SK-N-DZ (cell line): Measurements from ENCODE around the gene MAOB. TPM values are rescaled to one million over a fixed set of nuclear protein-coding genes. Genes with fewer than 3 reads are reported as not detected.
"Not testable (repeated sequence)": the region's sequence is repeated elsewhere in the genome, so short reads cannot be mapped to it uniquely, and the experiment has no call there.

Experiments
- DNase-seq: peaks from one replicate; pipeline ENCODE4 v3.0.0-alpha.2; 2015; ENCODE audit warnings: low spot score
- polyA plus RNA-seq, 2 experiments: library from polyadenylated mRNA; depleted of rRNA; stranded (reverse); fragments of >200 nt; gene quantifications; 2 replicates each; pipeline ENCODE4 v1.2.3, GENCODE V29; 2014

Gene MAOB
- not detected in 2 replicates for polyA plus RNA-seq (2014; cell fraction: cytosol; rRNA removed)
- polyA plus RNA-seq (2014; cell fraction: nucleus; rRNA removed), result not detected in 2 replicates

GRCh38 chrX:43882294-43882681, at the start of gene MAOB:
Gene MAOB (minus strand): TSS chrX:43882450. CDS start chrX:43882299, 151 bp downstream.
- no peak for DNase-seq

- DNase-seq, result not testable (repeated sequence)
Observed at GRCh38 chrX:43922032-43922431, 39.8 kb upstream of the MAOB start.

GRCh38 chrX:43910772-43911171, 28.5 kb upstream of the MAOB start:
- DNase-seq, result not testable (repeated sequence)

DNA sequence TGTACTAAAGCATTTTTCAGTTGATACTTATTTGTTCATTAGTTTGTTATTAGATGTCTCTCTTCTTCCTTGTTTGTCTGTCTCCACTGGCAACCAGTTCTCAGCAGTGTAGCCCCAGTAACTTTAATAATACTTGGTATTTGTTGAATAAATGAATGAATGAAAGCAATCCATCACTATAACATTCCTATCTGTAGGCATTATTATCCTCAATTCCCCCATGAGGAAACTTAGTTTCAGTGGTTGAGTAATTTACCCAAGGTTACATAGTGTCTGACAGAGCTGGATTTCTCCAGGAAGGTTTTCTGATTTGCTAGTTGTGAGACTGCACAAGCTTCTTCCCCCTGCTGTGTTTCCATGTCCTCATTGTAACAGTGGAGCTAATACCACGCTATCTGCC, 27.8 kb upstream of the MAOB start:
- DNase-seq, result no peak

DNA sequence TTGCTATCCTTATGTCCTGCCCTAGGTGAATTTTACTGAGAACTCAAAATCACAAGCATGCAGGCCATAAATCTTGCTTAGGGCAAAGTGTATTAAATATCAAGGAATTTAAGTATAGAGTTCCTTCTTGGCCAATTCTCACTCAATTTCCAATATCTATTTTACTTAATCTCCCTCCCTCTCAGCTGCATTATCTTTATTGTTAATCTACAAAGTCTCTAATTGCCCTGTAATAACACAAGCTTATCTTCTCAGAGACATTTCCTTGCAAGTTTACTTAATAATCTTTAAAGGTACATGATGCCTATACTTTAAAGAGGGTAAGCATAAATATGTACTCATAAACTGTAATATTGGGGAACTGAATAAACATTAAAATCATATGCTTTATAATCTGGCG, 26.9 kb upstream of the MAOB start:
- DNase-seq, result no peak

DNA sequence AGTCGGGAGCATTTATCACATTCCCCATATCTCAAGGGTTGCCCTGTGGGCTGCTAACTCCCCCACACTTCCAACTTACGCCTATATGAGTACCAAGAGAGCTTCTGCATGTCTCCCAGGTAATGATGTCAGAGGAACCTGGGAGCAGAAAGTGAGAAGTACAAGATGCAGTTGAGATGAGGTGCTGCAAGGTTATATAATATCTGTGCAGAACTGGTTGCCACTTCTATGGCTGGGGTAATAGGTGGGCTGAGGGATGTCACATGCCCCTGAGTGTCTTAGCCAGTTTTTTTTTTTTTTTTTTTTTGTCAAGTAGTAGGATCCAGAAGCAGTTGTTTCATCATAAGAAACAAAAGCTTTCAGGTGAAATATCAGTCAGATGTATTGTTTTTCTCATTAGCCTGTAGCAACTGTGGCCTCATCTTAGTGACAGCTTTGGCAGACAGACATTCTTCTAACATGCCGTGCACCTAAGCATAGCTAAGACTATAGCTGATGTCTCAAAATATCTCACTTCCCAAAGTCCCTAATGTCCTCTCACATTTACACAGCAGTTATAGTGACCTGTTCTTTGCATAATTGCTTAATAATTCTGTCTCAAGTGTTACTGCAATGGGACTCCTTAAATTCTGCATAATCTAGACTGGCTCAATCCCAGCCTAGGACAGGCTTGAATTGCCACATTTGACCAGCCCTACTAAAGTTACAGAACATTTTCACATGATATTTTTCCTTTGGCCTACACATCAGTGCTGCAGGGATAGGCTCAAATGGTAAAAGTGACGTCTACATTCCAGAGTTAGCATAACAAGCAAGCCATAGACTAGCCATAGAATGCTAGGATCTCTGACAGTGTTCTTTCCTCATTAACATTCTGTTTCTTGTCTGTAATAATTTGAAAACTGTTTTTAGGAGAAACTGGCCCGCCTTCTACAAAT, 17.9 kb upstream of the MAOB start:
- DNase-seq, result no peak

GRCh38 chrX:43898406-43899035, 16.3 kb upstream of the MAOB start:
- DNase-seq, result no peak

- no peak for DNase-seq
Observed at GRCh38 chrX:43897290-43897689, 15.0 kb upstream of the MAOB start.

DNA sequence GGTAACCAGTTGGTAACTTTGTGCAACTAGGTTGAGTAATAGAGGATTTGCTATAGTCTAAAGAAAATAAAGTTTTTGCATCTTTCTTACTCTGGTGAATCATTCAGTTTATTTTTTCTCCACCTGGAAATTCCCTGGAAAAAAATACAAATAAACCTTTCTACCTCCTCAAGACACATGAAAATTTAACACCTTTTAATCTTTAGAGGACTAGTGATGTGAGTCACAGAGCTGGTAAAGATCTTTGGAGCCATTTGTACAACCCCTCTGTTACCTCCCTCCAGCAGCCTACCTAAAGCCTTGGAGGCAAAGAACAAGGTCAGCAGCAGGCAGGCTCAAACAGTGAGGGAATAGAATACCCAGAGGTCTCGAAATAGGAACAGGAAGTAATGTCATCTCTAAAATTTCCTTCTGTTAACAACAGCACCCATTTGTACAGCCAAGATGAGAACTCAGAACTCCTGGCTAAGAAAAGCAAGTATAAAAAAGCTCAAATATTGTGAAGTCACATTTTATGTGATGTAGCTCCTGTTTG, 10.2 kb upstream of the MAOB start:
- DNase-seq, result no peak

DNA sequence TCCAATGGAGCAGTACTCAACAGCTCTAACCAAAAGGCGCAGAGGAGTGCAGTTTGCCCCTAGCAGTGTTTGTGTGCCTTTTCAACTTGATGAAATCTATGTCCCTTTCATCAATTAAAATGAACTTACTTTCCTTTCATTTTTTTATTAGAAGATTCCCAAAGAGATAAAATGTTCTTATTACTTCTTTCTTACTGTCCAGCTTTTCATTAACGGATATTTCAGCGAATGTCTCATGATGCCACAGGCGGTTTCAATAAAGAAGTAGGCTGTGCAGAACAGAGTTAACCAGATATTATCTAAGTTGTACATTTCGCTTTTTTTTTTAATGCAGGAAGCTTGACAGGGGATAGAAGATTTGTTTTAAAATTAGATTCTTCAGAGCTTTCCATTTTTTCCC, 3.4 kb upstream of the MAOB start:
- no peak for DNase-seq

- no peak for DNase-seq
Observed at GRCh38 chrX:43881410-43882293, 598 bp downstream of the MAOB start.

DNA sequence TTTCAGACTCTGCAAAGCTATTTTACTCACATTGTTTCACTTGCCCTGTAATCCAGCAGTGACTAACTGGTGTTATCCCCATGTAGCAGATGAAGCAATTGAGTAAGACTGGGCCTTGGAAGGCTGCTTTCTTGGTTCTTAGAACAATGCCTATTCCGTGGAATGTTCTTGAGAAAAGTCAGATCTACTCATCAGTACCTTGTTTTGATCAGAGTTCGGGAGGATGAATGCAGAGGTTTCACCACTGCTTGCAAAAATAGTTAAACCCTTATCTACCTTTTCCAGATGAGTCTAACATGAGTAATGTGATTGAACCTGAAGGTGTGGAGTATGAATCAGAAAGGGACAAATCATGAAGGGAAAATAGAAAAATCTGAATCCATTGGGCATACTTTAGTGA, 1.8 kb downstream of the MAOB start:
- no peak for DNase-seq

DNA sequence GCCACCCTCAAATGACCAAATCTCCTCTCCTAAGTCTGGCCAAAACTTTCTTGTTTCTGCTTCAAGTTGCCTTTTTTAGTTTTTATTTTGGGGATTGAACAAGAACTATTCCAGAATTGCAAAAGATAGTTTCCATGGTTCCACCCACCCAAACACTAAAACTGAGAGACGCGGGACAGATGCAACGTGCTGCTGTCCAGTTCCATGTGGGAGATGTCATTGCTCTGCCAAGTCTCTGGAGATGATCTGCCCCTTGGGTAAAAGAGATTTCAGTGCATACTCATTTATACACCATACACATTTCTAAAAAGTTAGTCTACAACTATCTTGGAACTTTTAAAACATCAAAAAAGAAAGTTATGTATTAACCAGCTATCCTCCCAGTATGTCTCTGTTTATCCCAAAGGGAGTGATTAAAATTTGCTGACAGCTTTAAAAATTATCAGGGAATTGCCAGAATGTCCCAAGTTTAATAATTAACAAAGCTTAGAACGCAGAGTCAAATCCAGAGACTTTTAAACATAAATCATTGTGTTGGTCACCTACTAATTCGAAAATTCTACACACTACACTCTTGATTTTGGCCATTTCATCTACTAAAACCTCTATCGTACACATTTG, 3.2 kb downstream of the MAOB start:
- no peak for DNase-seq

GRCh38 chrX:43876680-43877079, 5.6 kb downstream of the MAOB start:
- no peak for DNase-seq

- no peak for DNase-seq
Observed at GRCh38 chrX:43870758-43871419, 11.4 kb downstream of the MAOB start.

- no peak for DNase-seq
Observed at GRCh38 chrX:43870011-43870410, 12.2 kb downstream of the MAOB start.

GRCh38 chrX:43868791-43869190, 13.5 kb downstream of the MAOB start:
- no peak for DNase-seq

DNA sequence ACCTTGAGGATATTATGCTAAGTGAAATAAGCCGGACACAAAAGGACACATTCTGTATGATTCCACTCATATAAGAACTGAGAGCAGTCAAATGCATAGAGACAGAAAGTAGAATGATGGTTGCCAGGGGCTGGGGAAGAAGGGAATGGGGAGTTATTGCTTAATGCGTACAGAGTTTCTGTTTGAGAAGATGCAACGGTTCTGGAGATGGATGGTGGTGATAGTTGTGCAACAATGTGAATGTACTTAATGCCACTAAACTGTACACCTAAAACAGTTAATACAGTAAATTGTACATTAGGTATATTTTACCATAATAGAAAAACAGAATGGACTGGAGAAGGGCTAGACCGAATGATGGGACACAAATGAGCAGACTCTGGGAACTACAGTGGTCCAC, 15.8 kb downstream of the MAOB start:
- DNase-seq, result no peak

DNA sequence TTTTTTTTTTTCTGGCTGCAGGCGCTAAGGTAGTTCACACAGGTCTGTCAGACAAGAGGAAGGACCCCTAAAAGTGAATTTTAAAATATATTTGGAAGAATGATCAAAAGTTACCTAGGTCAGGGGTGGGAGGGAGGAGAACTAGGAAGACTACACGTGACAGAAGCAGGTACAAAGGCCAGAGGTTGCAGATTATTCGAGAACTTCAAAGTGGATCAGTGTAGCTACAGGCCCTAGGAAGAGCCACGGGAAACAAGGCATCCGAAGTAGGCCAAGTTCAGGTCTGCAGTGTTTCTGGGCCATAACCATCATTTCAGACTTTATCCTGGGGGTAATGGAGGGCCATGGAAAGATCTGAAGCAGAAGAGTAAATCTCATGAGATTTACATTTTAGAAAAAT, 16.5 kb downstream of the MAOB start:
- no peak for DNase-seq

DNA sequence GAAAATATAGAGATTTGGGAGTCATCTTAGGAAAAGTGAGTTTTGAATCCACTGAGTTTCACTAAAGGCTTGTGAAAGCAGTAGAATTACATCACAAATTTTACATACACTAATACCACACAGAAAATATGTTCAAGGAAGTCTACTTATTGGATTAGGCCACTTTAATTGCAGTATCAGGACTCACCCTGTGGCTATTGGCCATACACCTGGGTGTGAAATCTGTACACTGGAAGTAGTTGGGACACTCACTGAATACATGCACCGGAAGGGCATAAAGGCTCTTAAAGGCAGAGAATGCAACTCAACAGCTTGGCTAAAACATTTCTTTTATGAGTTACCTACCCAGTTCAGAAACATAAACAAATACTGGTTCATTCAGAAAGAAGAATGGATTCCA, 19.8 kb downstream of the MAOB start:
- no peak for DNase-seq

- no peak for DNase-seq
Observed at GRCh38 chrX:43861750-43862149, 20.5 kb downstream of the MAOB start.
